GM06990 (cell line): ENCODE measurements around the gene COMMD1.
A peak's percentile ranks its signal among the peaks of the same experiment; 100 is the strongest.

Source experiments
- DNase-seq: peaks from one replicate; pipeline ENCODE4 v3.0.0-alpha.2; 2011; ENCODE audit not compliant: insufficient read length; ENCODE audit errors: extremely low read depth
- H3K27me3 ChIP-seq: replicated peaks from 2 replicates; pipeline ENCODE4 v1.6.0; 2011; ENCODE audit warnings: low read length; ENCODE audit not compliant: control insufficient read depth, insufficient read depth
- H3K36me3 ChIP-seq: 2 replicates; pipeline ENCODE4 v1.5.1; 2011; ENCODE audit warnings: low read length; ENCODE audit not compliant: control insufficient read depth, insufficient read depth
- H3K4me3 ChIP-seq: replicated peaks from 2 replicates; pipeline ENCODE4 v1.5.1; 2011; ENCODE audit warnings: low read depth, mild to moderate bottlenecking, control low read depth, low read length
- CTCF ChIP-seq: IDR thresholded peaks from 2 replicates; pipeline ENCODE4 v1.5.1; 2011; ENCODE audit warnings: low read length, control low read depth, mild to moderate bottlenecking, inconsistent platforms; ENCODE audit not compliant: insufficient read depth, poor library complexity, severe bottlenecking

COMMD1 gene

GRCh38 chr2:62032096-62032495 is 126.6 kb downstream of the COMMD1 start:
- no peak for TF ChIP-seq CTCF
- no peaks in the 10 kb centered on the region for H3K27me3 ChIP-seq
- DNase-seq = peak; percentile 60
- no peaks in the 10 kb centered on the region for H3K36me3 ChIP-seq
- H3K4me3 ChIP-seq = no peak overlapping the region

- DNase-seq = no peak
- TF ChIP-seq CTCF = no peak
- Histone ChIP-seq H3K36me3 (no peaks in the 10 kb centered on the region), H3K27me3 (no peaks in the 10 kb centered on the region), H3K4me3 (no peak overlapping the region)
Observed at GRCh38 chr2:62034715-62035114, 129.2 kb downstream of the COMMD1 start.

- H3K27me3 ChIP-seq = no peaks in the 10 kb centered on the region
- no peak for DNase-seq
- no peak for TF ChIP-seq CTCF
- H3K4me3 ChIP-seq = no peak overlapping the region
- no peaks in the 10 kb centered on the region for H3K36me3 ChIP-seq
Observed at GRCh38 chr2:62036229-62036628, 130.8 kb downstream of the COMMD1 start.

- no peaks in the 10 kb centered on the region for H3K27me3 ChIP-seq
- H3K36me3 ChIP-seq = no peaks in the 10 kb centered on the region
- no peak for DNase-seq
- no peak overlapping the region for H3K4me3 ChIP-seq
- TF ChIP-seq CTCF = no peak
Observed at GRCh38 chr2:62036761-62037250, 131.3 kb downstream of the COMMD1 start.

- Histone ChIP-seq H3K4me3 (no peak overlapping the region), H3K27me3 (no peaks in the 10 kb centered on the region), H3K36me3 (no peaks in the 10 kb centered on the region)
- peak; percentile 76 for DNase-seq
- no peak for TF ChIP-seq CTCF
Observed at GRCh38 chr2:62038975-62039771, 133.7 kb downstream of the COMMD1 start.
